Endothelial cell of umbilical vein (primary cell): ENCODE results near the gene KLHL17. TPM values are rescaled to one million over a fixed set of nuclear protein-coding genes. Genes with fewer than 3 reads are reported as not detected.

Source experiments
- BruUV-seq: library from RNA; stranded (reverse); fragments of 400-500 nt; replicated peaks from 2 replicates; lab custom pipeline; 2021; lab: Mats Ljungman, UMichigan
- CTCF ChIA-PET: fragments of 300-600, 350-600 bp; sonication (Branson Sonifier 250); formaldehyde crosslinking; loops from one replicate; lab custom pipeline; 2021; ENCODE audit warnings: antibody characterized with exemption, inconsistent platforms; lab: Charles Lee
- POLR2A ChIA-PET: fragments of 300-600, 350-600 bp; sonication (Branson Sonifier 250); formaldehyde crosslinking; loops from one replicate; lab custom pipeline; 2021; ENCODE audit warnings: antibody characterized with exemption, inconsistent platforms; lab: Charles Lee
- DNase-seq: peaks from one replicate; pipeline ENCODE4 v3.0.0-alpha.2; 2011; ENCODE audit warnings: low read depth, low spot score
- FAIRE-seq: peaks from 2 replicates; lab custom pipeline; 2011; peaks lifted over from hg19 to GRCh38; lab: Jason Lieb, UNC
- H2AFZ ChIP-seq: 2 replicates; pipeline ENCODE4 v1.6.0; 2012; ENCODE audit warnings: low read depth, low read length, control low read depth, inconsistent platforms
- H3K27ac ChIP-seq: 2 replicates; pipeline ENCODE4 v1.5.1; 2011; ENCODE audit warnings: low read depth, mild to moderate bottlenecking, control low read depth, low read length, moderate library complexity; ENCODE audit not compliant: insufficient read depth
- H3K27me3 ChIP-seq, 2 experiments: 2 replicates each; pipeline versions ENCODE4 v1.6.0 to v1.6.1; 2011; ENCODE audit warnings: low read length in 2 of 2, mixed read lengths in 1 of 2; ENCODE audit not compliant: control insufficient read depth in 2 of 2, insufficient read depth in 2 of 2
- H3K36me3 ChIP-seq, 2 experiments: 2 replicates in 1 of 2; 3 replicates in 1 of 2; pipeline ENCODE4 v1.5.1; 2011; ENCODE audit warnings: low read length in 2 of 2, mild to moderate bottlenecking in 1 of 2, moderate library complexity in 1 of 2; ENCODE audit not compliant: control insufficient read depth in 2 of 2, insufficient read depth in 2 of 2; ENCODE audit errors: extremely low read depth in 1 of 2
- H3K4me1 ChIP-seq: 3 replicates; pipeline ENCODE4 v1.5.1; 2011; ENCODE audit warnings: mild to moderate bottlenecking, low read length; ENCODE audit not compliant: control insufficient read depth, insufficient read depth; ENCODE audit errors: extremely low read depth
- H3K4me2 ChIP-seq: 2 replicates; pipeline ENCODE4 v1.6.1; 2011; ENCODE audit warnings: low read length, control low read depth, mixed read lengths; ENCODE audit not compliant: insufficient read depth
- H3K4me3 ChIP-seq, 3 experiments: fragments of 200-600 bp in 1 of 3; sonication (generic), shearing (Covaris generic) in 1 of 3; replicated peaks in 1 of 3; 2 replicates each; pipeline ENCODE4 v1.5.1; 2011 to 2016; ENCODE audit warnings: control low read depth in 3 of 3, low read length in 3 of 3, mild to moderate bottlenecking in 2 of 3, inconsistent platforms in 1 of 3, low read depth in 1 of 3, moderate library complexity in 1 of 3; ENCODE audit not compliant: insufficient read depth in 1 of 3
- H3K79me2 ChIP-seq: 2 replicates; pipeline ENCODE4 v1.6.0; 2012; ENCODE audit warnings: low read length, inconsistent platforms; ENCODE audit not compliant: control insufficient read depth, insufficient read depth
- H3K9ac ChIP-seq: replicated peaks from 2 replicates; pipeline ENCODE3; 2011; ENCODE audit warnings: low read length, control low read depth; ENCODE audit not compliant: insufficient read depth; ENCODE audit errors: extremely low read depth
- H3K9me1 ChIP-seq: replicated peaks from 3 replicates; pipeline ENCODE4 v1.6.0; 2011; ENCODE audit warnings: mild to moderate bottlenecking, low read length; ENCODE audit not compliant: control insufficient read depth, insufficient read depth; ENCODE audit errors: extremely low read depth
- H3K9me3 ChIP-seq: replicated peaks from 2 replicates; pipeline ENCODE4 v1.5.1; 2012; ENCODE audit warnings: low read length, inconsistent platforms; ENCODE audit not compliant: control insufficient read depth, insufficient read depth
- H4K20me1 ChIP-seq: replicated peaks from 2 replicates; pipeline ENCODE3; 2011; ENCODE audit warnings: mild to moderate bottlenecking, low read length; ENCODE audit not compliant: control insufficient read depth, insufficient read depth; ENCODE audit errors: extremely low read depth
- CTCF ChIP-seq, 2 donors: IDR thresholded peaks; 1 replicate in 1 of 2; 2 replicates in 1 of 2; pipeline ENCODE4 v1.5.1; 2011; ENCODE audit warnings: low read length in 2 of 2, mild to moderate bottlenecking in 2 of 2, moderate library complexity in 2 of 2, control low read depth in 1 of 2, inconsistent platforms in 1 of 2, low read depth in 1 of 2; ENCODE audit not compliant: insufficient read depth in 1 of 2; ENCODE audit errors: extremely low read depth in 1 of 2
- EZH2 ChIP-seq: IDR thresholded peaks from 2 replicates; pipeline ENCODE4 v1.6.1; 2012; ENCODE audit warnings: borderline replicate concordance, low read depth, mild to moderate bottlenecking, moderate library complexity, low read length, inconsistent platforms; ENCODE audit not compliant: severe bottlenecking
- POLR2A ChIP-seq: IDR thresholded peaks from 2 replicates; pipeline ENCODE4 v1.6.1; 2012; ENCODE audit warnings: low read depth, mild to moderate bottlenecking, control low read depth, low read length
- dilution Hi-C: fragments of 300-500 bp; cut with MboI; formaldehyde crosslinking; loops from one replicate; pipeline ENCODE4 v1.15.0; 2019; ENCODE audit warnings: low sequenced_read_pairs; ENCODE audit not compliant: extremely low pct_ligation_motif_present
- intact Hi-C: fragments of 100-400 bp; cut with micrococcal nuclease; formaldehyde crosslinking; loops from one replicate; pipeline ENCODE4 v1.10.0; 2022
- polyA plus RNA-seq, 4 experiments: library from polyadenylated mRNA; depleted of rRNA in 3 of 4; stranded (reverse) in 3 of 4; unstranded in 1 of 4; fragments of >200 nt; gene quantifications; 2 replicates each; pipeline versions ENCODE4 v1.2.1 to v1.2.3, GENCODE V29; 2011 to 2012; ENCODE audit warnings: missing spikeins in 1 of 4
- total RNA-seq: library from RNA; stranded (reverse); gene quantifications from 2 replicates; pipeline ENCODE4 v1.2.3, GENCODE V29; 2021

KLHL17 gene
- total and polyA plus RNA-seq, 2 donors (not counting 3 experiments of a cell fraction or from before 2014, with no cell fraction given), result 27.0 to 30.1 TPM

- dilution Hi-C loops (no loop called here), intact Hi-C loops (loop anchor here (1.0 to 5.0 kb wide), 3 partner anchors 19 to 109 kb away; partner anchors contain the start of gene SAMD11)
- H3K27ac ChIP-seq, result no peak overlapping the region
- H3K4me3 ChIP-seq, result peak overlapping the region in 2 of 3 experiments; percentile 29 to 68
- DNase-seq, result no peak
- TF ChIP-seq EZH2 (peak; percentile 67), CTCF (IDR thresholded peaks at IDR 0.05; ENCODE audit: extremely low read depth in 1 of 2, insufficient read depth in 1 of 2, low read depth in 1 of 2, low read length in 2 of 2) (no peak)
- no peaks in the 10 kb centered on the region for H3K27me3 ChIP-seq
- H4K20me1 ChIP-seq, result no peaks in the 10 kb centered on the region
- H3K9ac ChIP-seq, result no peak overlapping the region
- peaks cover 0 to 18% of the 10 kb centered on the region in 2 experiments for H3K36me3 ChIP-seq
- no peak overlapping the region for H3K4me2 ChIP-seq
- H2AFZ ChIP-seq, result peak overlapping the region; percentile 28
- CTCF ChIA-PET, result interaction anchor here (0.8 to 1.4 kb wide), 4 partner anchors 16 to 55 kb away, joined by 3 to 6 read pairs (median 3); no protein-coding TSS in a partner anchor
- BruUV-seq, result no TSS peak
- no peaks in the 10 kb centered on the region for H3K9me1 ChIP-seq
- H3K4me1 ChIP-seq, result peaks cover 5% of the 10 kb centered on the region
- peaks cover 18% of the 10 kb centered on the region for H3K79me2 ChIP-seq
- H3K9me3 ChIP-seq, result no peaks in the 10 kb centered on the region
- POLR2A ChIA-PET, result no interaction called here
- FAIRE-seq, result no peak
Measured at GRCh38 chr1:959731-960362, 537 bp upstream of the KLHL17 start.

- no peak for FAIRE-seq
- Histone ChIP-seq H3K4me3 (peak overlapping the region; percentile 44 to 68 (median 45)), H3K79me2 (peaks cover 18% of the 10 kb centered on the region), H3K4me1 (peaks cover 10% of the 10 kb centered on the region), H4K20me1 (no peaks in the 10 kb centered on the region), H3K4me2 (no peak overlapping the region), H3K27ac (no peak overlapping the region), H3K9me3 (no peaks in the 10 kb centered on the region), H3K9ac (no peak overlapping the region), H3K36me3 (peaks cover 0 to 5% of the 10 kb centered on the region in 2 experiments), H2AFZ (peak overlapping the region; percentile 46), H3K9me1 (no peaks in the 10 kb centered on the region), H3K27me3 (no peaks in the 10 kb centered on the region)
- peak; percentile 10 for DNase-seq
- ChIA-PET CTCF (interaction anchor here (1.8 kb wide), 1 partner anchor 57 kb away, joined by 4 read pairs; no protein-coding TSS in a partner anchor), POLR2A (no interaction called here)
- dilution Hi-C loops, result no loop called here
- intact Hi-C loops, result loop anchor here (2.0 kb wide), 1 partner anchor 20 kb away; no protein-coding TSS in a partner anchor
- BruUV-seq, result no TSS peak
- TF ChIP-seq POLR2A, result no peak
Measured at GRCh38 chr1:961132-961669, 817 bp downstream of the KLHL17 start.
